HG03280 (cell line): ENCODE data around the gene P2RX7.
"Not testable (repeated sequence)": the region's sequence is repeated elsewhere in the genome, so short reads cannot be mapped to it uniquely, and the experiment has no call there.

Source experiments
- ATAC-seq: cut with Tn5 transposase; IDR thresholded peaks from one replicate; pipeline ENCODE4 v1.9.1; 2021; ENCODE audit warnings: mild to moderate bottlenecking, moderate library complexity; ENCODE audit not compliant: unreplicated experiment

Gene P2RX7

GRCh38 chr12:121226399-121226798 lies 93.7 kb downstream of the P2RX7 start:
- ATAC-seq, result no peak

- ATAC-seq, result peak; percentile 15
Observed at GRCh38 chr12:121226871-121227270, 94.2 kb downstream of the P2RX7 start.

- peak; percentile 67 for ATAC-seq
Observed at GRCh38 chr12:121227294-121227693, 94.6 kb downstream of the P2RX7 start.

GRCh38 chr12:121228919-121229665 lies 96.4 kb downstream of the P2RX7 start:
- no peak for ATAC-seq

GRCh38 chr12:121229826-121230537 lies 97.3 kb downstream of the P2RX7 start:
- ATAC-seq, result not testable (repeated sequence)

- no peak for ATAC-seq
Observed at GRCh38 chr12:121230538-121230907, 97.8 kb downstream of the P2RX7 start.

GRCh38 chr12:121232163-121232562 lies 99.5 kb downstream of the P2RX7 start:
- no peak for ATAC-seq

GRCh38 chr12:121232977-121233627 lies 100.4 kb downstream of the P2RX7 start:
- no peak for ATAC-seq

GRCh38 chr12:121233628-121234020 lies 100.9 kb downstream of the P2RX7 start:
- ATAC-seq, result no peak

- no peak for ATAC-seq
Observed at GRCh38 chr12:121236776-121237175, 104.1 kb downstream of the P2RX7 start.

GRCh38 chr12:121237415-121237814 lies 104.7 kb downstream of the P2RX7 start:
- no peak for ATAC-seq
